GM12891 (cell line): ENCODE results near the gene SNORC.

Experiments
- POLR2A ChIP-seq: IDR thresholded peaks from 2 replicates; pipeline ENCODE4 v1.6.1; 2011; ENCODE audit warnings: low read depth, low read length, control low read depth
- POLR2AphosphoS5 ChIP-seq: IDR thresholded peaks from 2 replicates; pipeline ENCODE4 v1.6.1; 2011; ENCODE audit warnings: low read depth, low read length, control low read depth

DNA sequence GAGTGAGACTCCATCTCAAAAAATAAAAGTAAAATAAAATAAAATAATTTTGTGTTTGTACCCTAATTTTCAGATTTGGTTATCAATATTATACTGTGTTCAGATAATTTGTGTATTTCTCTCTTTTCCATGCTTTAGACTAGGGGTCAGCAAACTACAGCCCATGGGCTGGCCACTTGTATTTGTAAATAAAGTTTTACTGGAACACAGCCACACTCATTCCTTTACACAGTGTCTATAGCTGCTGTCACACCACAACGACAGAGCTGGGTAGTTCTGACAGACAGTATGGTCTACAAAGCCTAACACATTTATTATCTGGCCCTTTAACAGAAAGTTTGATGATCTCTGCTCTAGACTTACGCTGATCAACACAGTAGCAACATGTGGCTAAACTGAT is 43.8 kb downstream of the SNORC start:
- TF ChIP-seq POLR2A, result no peak
- no peak for TF ChIP-seq POLR2AphosphoS5
